GM12878 (cell line): ENCODE data around the gene TBC1D1.

ENCODE experiments used
- BRCA1 ChIP-seq: IDR thresholded peaks from 2 replicates; pipeline ENCODE4 v1.6.1; 2011; ENCODE audit warnings: low read depth, low read length, improper control_type of control experiment
- FOXK2 ChIP-seq: fragments of 450-650 bp; IDR thresholded peaks from 2 replicates; pipeline ENCODE4 v1.6.1; 2017; ENCODE audit warnings: mild to moderate bottlenecking, moderate library complexity
- JUNB ChIP-seq: IDR thresholded peaks from 2 replicates; pipeline ENCODE4 v1.6.1; 2016; ENCODE audit warnings: antibody characterized with exemption, mild to moderate bottlenecking
- MTA3 ChIP-seq: IDR thresholded peaks from 2 replicates; pipeline ENCODE4 v1.6.1; 2012; ENCODE audit warnings: low read length, inconsistent platforms, borderline replicate concordance
- POLR2A ChIP-seq: IDR thresholded peaks from 2 replicates; pipeline ENCODE4 v1.6.1; 2011; ENCODE audit warnings: low read depth, mild to moderate bottlenecking, low read length
- SUPT20H ChIP-seq: IDR thresholded peaks from 2 replicates; pipeline ENCODE4 v1.6.1; 2011; ENCODE audit warnings: low read depth, mild to moderate bottlenecking, low read length, moderate library complexity, borderline replicate concordance; ENCODE audit not compliant: control insufficient read depth
- TF ChIP-seq, protein P1 (sequence below): fragments of 450-650 bp; IDR thresholded peaks from 2 replicates; pipeline ENCODE4 v1.6.1; 2017; ENCODE audit warnings: low read depth, mild to moderate bottlenecking, moderate library complexity
- TF ChIP-seq, protein P2 (sequence below), 3 experiments: IDR thresholded peaks in 2 of 3; conservative IDR thresholded peaks in 1 of 3; 2 replicates each; pipeline ENCODE4 v1.5.1; 2011; ENCODE audit warnings: low read depth in 3 of 3, low read length in 3 of 3, mild to moderate bottlenecking in 3 of 3, control low read depth in 2 of 3, moderate library complexity in 2 of 3, inconsistent platforms in 1 of 3, mixed read lengths in 1 of 3; ENCODE audit not compliant: control insufficient read depth in 2 of 3, insufficient read depth in 1 of 3; ENCODE audit errors: extremely low read depth in 1 of 3
- TF ChIP-seq, protein P3 (sequence below): fragments of 450-650 bp; IDR thresholded peaks from 2 replicates; pipeline ENCODE4 v1.6.1; 2018; ENCODE audit warnings: mild to moderate bottlenecking, low read depth, moderate library complexity; ENCODE audit not compliant: partially characterized antibody

DNA sequence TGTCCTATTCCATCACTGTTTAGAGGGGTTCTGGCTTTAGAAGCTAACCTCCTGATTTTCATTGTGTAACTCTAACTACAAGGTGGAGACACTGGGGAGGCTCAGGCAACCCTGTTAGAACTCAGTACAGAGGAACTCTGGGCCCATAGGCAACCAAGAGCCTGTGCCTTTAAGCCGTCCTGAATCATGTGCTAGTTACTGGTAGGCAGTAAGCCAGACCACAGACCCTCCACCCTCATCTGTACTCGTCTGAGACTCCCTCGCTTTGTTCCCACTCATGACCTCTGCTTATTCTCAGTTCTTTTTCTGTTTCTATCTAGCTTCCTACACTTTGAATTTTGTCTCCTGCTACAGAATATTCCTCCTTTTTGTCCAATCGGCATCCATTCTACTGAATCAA, 31.4 kb downstream of the TBC1D1 start:
- TF ChIP-seq, protein P1, sequence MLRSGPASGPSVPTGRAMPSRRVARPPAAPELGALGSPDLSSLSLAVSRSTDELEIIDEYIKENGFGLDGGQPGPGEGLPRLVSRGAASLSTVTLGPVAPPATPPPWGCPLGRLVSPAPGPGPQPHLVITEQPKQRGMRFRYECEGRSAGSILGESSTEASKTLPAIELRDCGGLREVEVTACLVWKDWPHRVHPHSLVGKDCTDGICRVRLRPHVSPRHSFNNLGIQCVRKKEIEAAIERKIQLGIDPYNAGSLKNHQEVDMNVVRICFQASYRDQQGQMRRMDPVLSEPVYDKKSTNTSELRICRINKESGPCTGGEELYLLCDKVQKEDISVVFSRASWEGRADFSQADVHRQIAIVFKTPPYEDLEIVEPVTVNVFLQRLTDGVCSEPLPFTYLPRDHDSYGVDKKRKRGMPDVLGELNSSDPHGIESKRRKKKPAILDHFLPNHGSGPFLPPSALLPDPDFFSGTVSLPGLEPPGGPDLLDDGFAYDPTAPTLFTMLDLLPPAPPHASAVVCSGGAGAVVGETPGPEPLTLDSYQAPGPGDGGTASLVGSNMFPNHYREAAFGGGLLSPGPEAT = no peak
- TF ChIP-seq FOXK2 (no peak), JUNB (no peak), MTA3 (no peak), POLR2A (no peak), BRCA1 (no peak), SUPT20H (no peak)
- TF ChIP-seq, protein P2, sequence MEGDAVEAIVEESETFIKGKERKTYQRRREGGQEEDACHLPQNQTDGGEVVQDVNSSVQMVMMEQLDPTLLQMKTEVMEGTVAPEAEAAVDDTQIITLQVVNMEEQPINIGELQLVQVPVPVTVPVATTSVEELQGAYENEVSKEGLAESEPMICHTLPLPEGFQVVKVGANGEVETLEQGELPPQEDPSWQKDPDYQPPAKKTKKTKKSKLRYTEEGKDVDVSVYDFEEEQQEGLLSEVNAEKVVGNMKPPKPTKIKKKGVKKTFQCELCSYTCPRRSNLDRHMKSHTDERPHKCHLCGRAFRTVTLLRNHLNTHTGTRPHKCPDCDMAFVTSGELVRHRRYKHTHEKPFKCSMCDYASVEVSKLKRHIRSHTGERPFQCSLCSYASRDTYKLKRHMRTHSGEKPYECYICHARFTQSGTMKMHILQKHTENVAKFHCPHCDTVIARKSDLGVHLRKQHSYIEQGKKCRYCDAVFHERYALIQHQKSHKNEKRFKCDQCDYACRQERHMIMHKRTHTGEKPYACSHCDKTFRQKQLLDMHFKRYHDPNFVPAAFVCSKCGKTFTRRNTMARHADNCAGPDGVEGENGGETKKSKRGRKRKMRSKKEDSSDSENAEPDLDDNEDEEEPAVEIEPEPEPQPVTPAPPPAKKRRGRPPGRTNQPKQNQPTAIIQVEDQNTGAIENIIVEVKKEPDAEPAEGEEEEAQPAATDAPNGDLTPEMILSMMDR (IDR thresholded peaks at IDR 0.05 in 2 of 3, conservative IDR thresholded peaks at IDR 0.05 in 1 of 3; ENCODE audit: control insufficient read depth in 2 of 3, extremely low read depth in 1 of 3, insufficient read depth in 1 of 3, low read depth in 3 of 3, low read length in 3 of 3) = no peak
- TF ChIP-seq, protein P3, sequence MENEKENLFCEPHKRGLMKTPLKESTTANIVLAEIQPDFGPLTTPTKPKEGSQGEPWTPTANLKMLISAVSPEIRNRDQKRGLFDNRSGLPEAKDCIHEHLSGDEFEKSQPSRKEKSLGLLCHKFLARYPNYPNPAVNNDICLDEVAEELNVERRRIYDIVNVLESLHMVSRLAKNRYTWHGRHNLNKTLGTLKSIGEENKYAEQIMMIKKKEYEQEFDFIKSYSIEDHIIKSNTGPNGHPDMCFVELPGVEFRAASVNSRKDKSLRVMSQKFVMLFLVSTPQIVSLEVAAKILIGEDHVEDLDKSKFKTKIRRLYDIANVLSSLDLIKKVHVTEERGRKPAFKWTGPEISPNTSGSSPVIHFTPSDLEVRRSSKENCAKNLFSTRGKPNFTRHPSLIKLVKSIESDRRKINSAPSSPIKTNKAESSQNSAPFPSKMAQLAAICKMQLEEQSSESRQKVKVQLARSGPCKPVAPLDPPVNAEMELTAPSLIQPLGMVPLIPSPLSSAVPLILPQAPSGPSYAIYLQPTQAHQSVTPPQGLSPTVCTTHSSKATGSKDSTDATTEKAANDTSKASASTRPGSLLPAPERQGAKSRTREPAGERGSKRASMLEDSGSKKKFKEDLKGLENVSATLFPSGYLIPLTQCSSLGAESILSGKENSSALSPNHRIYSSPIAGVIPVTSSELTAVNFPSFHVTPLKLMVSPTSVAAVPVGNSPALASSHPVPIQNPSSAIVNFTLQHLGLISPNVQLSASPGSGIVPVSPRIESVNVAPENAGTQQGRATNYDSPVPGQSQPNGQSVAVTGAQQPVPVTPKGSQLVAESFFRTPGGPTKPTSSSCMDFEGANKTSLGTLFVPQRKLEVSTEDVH = no peak
